DMS53 (cell line): ENCODE measurements around the gene CD276.
"Not testable (repeated sequence)": the region's sequence is repeated elsewhere in the genome, so short reads cannot be mapped to it uniquely, and the experiment has no call there.

Experiments used
- DNase-seq: peaks from one replicate; lab custom pipeline; 2025; lab: John Stamatoyannopoulos, UW

The CD276 gene

GRCh38 chr15:73683777-73684580 lies at the start of gene CD276:
TSS of gene CD276 (plus strand) at chr15:73684383. CDS start at chr15:73699640, 15,257 bp downstream.
- DNase-seq, result peak; percentile 83

- DNase-seq, result no peak
Observed at GRCh38 chr15:73637527-73637926, 46.7 kb upstream of the CD276 start.

GRCh38 chr15:73639464-73639863 lies 44.7 kb upstream of the CD276 start:
- DNase-seq, result not testable (repeated sequence)

GRCh38 chr15:73647259-73648013 lies 36.7 kb upstream of the CD276 start:
- DNase-seq, result no peak

GRCh38 chr15:73648014-73648295 lies 36.2 kb upstream of the CD276 start:
- DNase-seq, result no peak

- DNase-seq, result peak; percentile 4
Observed at GRCh38 chr15:73650416-73651126, 33.6 kb upstream of the CD276 start.

- no peak for DNase-seq
Observed at GRCh38 chr15:73654659-73655058, 29.5 kb upstream of the CD276 start.

- DNase-seq, result no peak
Observed at GRCh38 chr15:73655724-73656123, 28.5 kb upstream of the CD276 start.

GRCh38 chr15:73658645-73659044 lies 25.5 kb upstream of the CD276 start:
- DNase-seq, result no peak

GRCh38 chr15:73660455-73660854 lies 23.7 kb upstream of the CD276 start:
- no peak for DNase-seq

GRCh38 chr15:73674587-73674986 lies 9.6 kb upstream of the CD276 start:
- no peak for DNase-seq

- peak; percentile 75 for DNase-seq
Observed at GRCh38 chr15:73677146-73677607, 7.0 kb upstream of the CD276 start.

- no peak for DNase-seq
Observed at GRCh38 chr15:73677733-73678132, 6.5 kb upstream of the CD276 start.

GRCh38 chr15:73678498-73678897 lies 5.7 kb upstream of the CD276 start:
- DNase-seq, result no peak

- DNase-seq, result no peak
Observed at GRCh38 chr15:73679180-73679579, 5.0 kb upstream of the CD276 start.

- DNase-seq, result no peak
Observed at GRCh38 chr15:73679964-73680363, 4.2 kb upstream of the CD276 start.

GRCh38 chr15:73680549-73680948 lies 3.6 kb upstream of the CD276 start:
- DNase-seq, result no peak

- DNase-seq, result no peak
Observed at GRCh38 chr15:73681063-73681462, 3.1 kb upstream of the CD276 start.

GRCh38 chr15:73681856-73682599 lies 2.2 kb upstream of the CD276 start:
- DNase-seq, result no peak

GRCh38 chr15:73682600-73683090 lies 1.5 kb upstream of the CD276 start:
- peak; percentile 8 for DNase-seq

GRCh38 chr15:73683257-73683776 lies 866 bp upstream of the CD276 start:
- no peak for DNase-seq
